Fibroblast of lung (primary cell): ENCODE measurements around the gene CAB39L.

Experiments used
- CTCF ChIP-seq, 2 donors: IDR thresholded peaks in 1 of 2; conservative IDR thresholded peaks in 1 of 2; 1 replicate in 1 of 2; 2 replicates in 1 of 2; pipeline ENCODE4 v1.5.1; 2011 to 2012; ENCODE audit warnings: low read length in 2 of 2, control low read depth in 1 of 2, inconsistent platforms in 1 of 2, low read depth in 1 of 2, mild to moderate bottlenecking in 1 of 2
- EZH2 ChIP-seq: IDR thresholded peaks from 2 replicates; pipeline ENCODE4 v1.5.1; 2012; ENCODE audit warnings: low read length, control low read depth, mild to moderate bottlenecking; ENCODE audit errors: missing control alignments

GRCh38 chr13:49456156-49456555 is 12.3 kb upstream of the CAB39L start:
- TF ChIP-seq CTCF (conservative IDR thresholded peaks at IDR 0.05 in 1 of 2, IDR thresholded peaks at IDR 0.05 in 1 of 2; ENCODE audit: low read depth in 1 of 2, low read length in 2 of 2) (no peak), EZH2 (no peak)
